Kidney (tissue), 14 donors: ENCODE measurements around the gene NCOR2. TPM values are rescaled to one million over a fixed set of nuclear protein-coding genes. Genes with fewer than 3 reads are reported as not detected.

Experiments used
- DNase-seq, 5 donors: peaks; one replicate each; pipeline ENCODE4 v3.0.0-alpha.2; 2013 to 2020
- FAIRE-seq: peaks from 2 replicates; lab custom pipeline; 2012; peaks lifted over from hg19 to GRCh38; lab: Jason Lieb, UNC
- H3K27ac ChIP-seq, 2 donors: one replicate each; pipeline ENCODE4 v1.7.0; 2013; ENCODE audit warnings: low read depth in 2 of 2, low read length in 2 of 2, inconsistent platforms in 1 of 2
- H3K27me3 ChIP-seq: one replicate; pipeline ENCODE4 v1.7.1; 2013; ENCODE audit warnings: low read length, inconsistent platforms; ENCODE audit not compliant: control insufficient read depth, insufficient read depth
- H3K36me3 ChIP-seq, 3 donors: one replicate each; pipeline versions ENCODE4 v1.7.0 to v1.7.1; 2013; ENCODE audit warnings: low read length in 3 of 3, control low read depth in 1 of 3, inconsistent platforms in 1 of 3; ENCODE audit not compliant: insufficient read depth in 3 of 3, control insufficient read depth in 2 of 3
- H3K4me1 ChIP-seq, 3 donors: one replicate each; pipeline versions ENCODE4 v1.7.0 to v1.7.1; 2013; ENCODE audit warnings: low read length in 3 of 3, inconsistent platforms in 1 of 3, low read depth in 1 of 3; ENCODE audit not compliant: control insufficient read depth in 2 of 3, insufficient read depth in 2 of 3
- H3K4me3 ChIP-seq, 3 donors: one replicate each; pipeline versions ENCODE4 v1.7.0 to v1.8.1; 2013; ENCODE audit warnings: low read length in 3 of 3, control low read depth in 1 of 3, inconsistent platforms in 1 of 3
- H3K9ac ChIP-seq, 3 donors: one replicate each; pipeline versions ENCODE4 v1.7.0 to v1.7.1; 2013; ENCODE audit warnings: low read length in 3 of 3, control low read depth in 1 of 3, inconsistent platforms in 1 of 3
- H3K9me3 ChIP-seq, 3 donors: one replicate each; pipeline versions ENCODE4 v1.7.0 to v1.7.1; 2013; ENCODE audit warnings: low read length in 3 of 3, control low read depth in 1 of 3, inconsistent platforms in 1 of 3; ENCODE audit not compliant: control insufficient read depth in 2 of 3, insufficient read depth in 1 of 3
- intact Hi-C: fragments of 100-400 bp; cut with DNase I; formaldehyde crosslinking; loops from one replicate; pipeline ENCODE4 v1.11.1; 2022
- polyA plus RNA-seq: library from polyadenylated mRNA; stranded (reverse); fragments of 350-450 nt; fragmentation: Illumina TruSeq; extraction: RNeasy Lipid Tissue Mini Kit (QIAGEN cat#74804); gene quantifications from one replicate; pipeline ENCODE4 v1.2.3, GENCODE V29; 2014; ENCODE audit warnings: low read depth, low replicate concordance; ENCODE audit not compliant: insufficient read depth
- total RNA-seq: library from RNA; stranded (reverse); fragmentation: NEBNext Ultra II Directional; extraction: Animal tissue kit (Norgen Biotek cat#: 25700); gene quantifications from one replicate; pipeline ENCODE4 v1.2.1, GENCODE V29; 2021
- TF ChIP-seq, protein P1 (sequence below): IDR thresholded peaks from 3 replicates; pipeline ENCODE4 v1.5.1; 2012; ENCODE audit warnings: mild to moderate bottlenecking, moderate library complexity, borderline replicate concordance; ENCODE audit not compliant: insufficient read depth; ENCODE audit errors: extremely low read depth
- donor health status: control.
- donor health status: control.
- donor health status: control.
- donor health status: control.
- donor health status: control.
- donor health status: DM: yes; HTN: yes; CAD: no.
- donor health status: Normal renal cell carcinoma (clear cell type).

Gene NCOR2
- total and polyA plus RNA-seq, 2 donors from 2014 or later: 18.7 to 205 TPM

GRCh38 chr12:124556074-124556466 lies 11.3 kb downstream of the NCOR2 start:
- intact Hi-C loops: no loop called here
- Histone ChIP-seq H3K4me3 (no peak overlapping the region), H3K27me3 (no peaks in the 10 kb centered on the region), H3K4me1 (peaks cover under 1 to 39% (median 37%) of the 10 kb centered on the region in 3 donors), H3K9ac (no peak overlapping the region), H3K9me3 (no peaks in the 10 kb centered on the region), H3K36me3 (no peaks in the 10 kb centered on the region), H3K27ac (no peak overlapping the region)
- TF ChIP-seq, protein P1, sequence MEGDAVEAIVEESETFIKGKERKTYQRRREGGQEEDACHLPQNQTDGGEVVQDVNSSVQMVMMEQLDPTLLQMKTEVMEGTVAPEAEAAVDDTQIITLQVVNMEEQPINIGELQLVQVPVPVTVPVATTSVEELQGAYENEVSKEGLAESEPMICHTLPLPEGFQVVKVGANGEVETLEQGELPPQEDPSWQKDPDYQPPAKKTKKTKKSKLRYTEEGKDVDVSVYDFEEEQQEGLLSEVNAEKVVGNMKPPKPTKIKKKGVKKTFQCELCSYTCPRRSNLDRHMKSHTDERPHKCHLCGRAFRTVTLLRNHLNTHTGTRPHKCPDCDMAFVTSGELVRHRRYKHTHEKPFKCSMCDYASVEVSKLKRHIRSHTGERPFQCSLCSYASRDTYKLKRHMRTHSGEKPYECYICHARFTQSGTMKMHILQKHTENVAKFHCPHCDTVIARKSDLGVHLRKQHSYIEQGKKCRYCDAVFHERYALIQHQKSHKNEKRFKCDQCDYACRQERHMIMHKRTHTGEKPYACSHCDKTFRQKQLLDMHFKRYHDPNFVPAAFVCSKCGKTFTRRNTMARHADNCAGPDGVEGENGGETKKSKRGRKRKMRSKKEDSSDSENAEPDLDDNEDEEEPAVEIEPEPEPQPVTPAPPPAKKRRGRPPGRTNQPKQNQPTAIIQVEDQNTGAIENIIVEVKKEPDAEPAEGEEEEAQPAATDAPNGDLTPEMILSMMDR: no peak
- FAIRE-seq: no peak
- peak in 1 of 5 donors; percentile 62 for DNase-seq

DNA sequence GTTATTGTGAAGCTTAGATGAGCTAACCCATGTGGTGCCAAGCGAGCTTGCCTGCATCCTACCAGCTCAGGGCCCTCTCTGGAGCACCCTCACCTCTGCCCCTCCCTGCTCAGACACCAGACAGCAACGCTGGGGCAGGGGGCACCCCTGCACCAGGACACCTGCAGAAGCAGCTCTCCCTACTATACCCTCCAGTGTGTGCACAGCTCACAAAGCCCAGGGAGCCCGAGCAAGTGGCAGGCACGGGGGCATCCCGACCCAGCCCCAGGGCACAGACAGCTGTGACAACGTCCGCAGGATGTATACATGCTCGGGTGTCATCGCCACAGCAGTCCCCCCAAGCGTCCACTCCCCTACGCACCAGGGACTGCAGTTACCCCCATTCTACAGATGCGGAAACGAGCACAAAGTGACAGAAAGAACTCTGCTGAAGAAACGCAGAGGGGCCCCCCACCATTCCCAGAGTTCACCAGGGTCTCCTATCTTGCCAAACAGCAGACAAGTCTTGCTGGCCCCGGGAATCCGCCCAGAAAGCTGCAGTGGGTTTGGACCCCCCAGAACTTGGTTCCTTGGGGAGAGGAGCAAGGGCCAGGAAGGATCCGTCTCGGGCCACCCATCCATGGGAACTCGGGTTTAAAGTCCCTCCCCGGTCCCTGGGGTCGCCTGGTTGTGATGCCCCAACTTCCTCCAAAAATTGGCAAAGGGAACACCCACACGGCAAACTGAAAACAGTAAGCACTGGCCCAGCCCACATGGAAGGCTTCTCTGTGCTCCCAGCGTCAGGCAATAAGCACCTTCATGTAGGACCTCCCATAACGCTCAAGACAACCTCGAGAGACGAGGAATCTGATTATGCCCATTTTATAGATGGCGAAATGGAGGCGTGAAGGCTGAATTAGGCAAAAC lies 12.0 kb downstream of the NCOR2 start:
- Histone ChIP-seq H3K4me1 (peaks cover 2 to 44% (median 43%) of the 10 kb centered on the region in 3 donors), H3K9ac (peak overlapping the region in 1 of 3 donors; percentile 34), H3K36me3 (no peaks in the 10 kb centered on the region), H3K9me3 (no peaks in the 10 kb centered on the region), H3K4me3 (no peak overlapping the region), H3K27me3 (no peaks in the 10 kb centered on the region), H3K27ac (no peak overlapping the region)
- FAIRE-seq: no peak
- TF ChIP-seq, protein P1: no peak
- intact Hi-C loops: no loop called here
- peak in 1 of 5 donors; percentile 49 for DNase-seq

GRCh38 chr12:124554429-124555029 lies 12.9 kb downstream of the NCOR2 start:
- DNase-seq (peak in 3 of 5 donors; percentile 43 to 76 (median 44)), FAIRE-seq (no peak)
- Histone ChIP-seq H3K36me3 (no peaks in the 10 kb centered on the region), H3K9ac (peak overlapping the region in 2 of 3 donors; percentile 34), H3K27ac (peak overlapping the region in 1 of 2 donors; percentile 8), H3K4me1 (peaks cover 2 to 53% (median 51%) of the 10 kb centered on the region in 3 donors), H3K27me3 (no peaks in the 10 kb centered on the region), H3K9me3 (no peaks in the 10 kb centered on the region), H3K4me3 (no peak overlapping the region)
- TF ChIP-seq, protein P1: no peak
- intact Hi-C loops: no loop called here
